Left lung (tissue), 10 donors: ENCODE results near the gene ABCF1. TPM values are rescaled to one million over a fixed set of nuclear protein-coding genes. Genes with fewer than 3 reads are reported as not detected.

ENCODE experiments used
- ATAC-seq: fragments of 200-7000 bp; cut with Tn5 transposase; one replicate; pipeline ENCODE4 v1.9.1; 2020; ENCODE audit warnings: moderate library complexity
- DNase-seq, 4 donors: peaks; one replicate each; pipeline ENCODE4 v3.0.0-alpha.2; 2013 to 2020
- H3K27ac ChIP-seq, 2 donors: fragments of 200-600 bp; sonication (generic) in 1 of 2; one replicate each; pipeline versions ENCODE4 v1.5.0 to v1.8.0; 2020 to 2021
- H3K27me3 ChIP-seq, 2 donors: fragments of 200-600 bp; sonication (generic) in 1 of 2; one replicate each; pipeline versions ENCODE4 v1.5.0 to v1.8.0; 2020 to 2021
- H3K36me3 ChIP-seq, 2 donors: fragments of 200-600 bp; sonication (generic) in 1 of 2; one replicate each; pipeline versions ENCODE4 v1.5.0 to v1.8.0; 2020 to 2021
- H3K4me1 ChIP-seq, 2 donors: fragments of 200-600 bp; one replicate each; pipeline ENCODE4 v1.8.0; 2021
- H3K4me3 ChIP-seq, 2 donors: fragments of 200-600 bp; sonication (generic) in 1 of 2; one replicate each; pipeline versions ENCODE4 v1.5.0 to v1.8.0; 2020 to 2021; ENCODE audit warnings: mild to moderate bottlenecking in 1 of 2
- H3K9me3 ChIP-seq, 2 donors: fragments of 200-600 bp; sonication (generic) in 1 of 2; one replicate each; pipeline versions ENCODE4 v1.5.0 to v1.8.0; 2020 to 2021
- intact Hi-C, 2 donors: fragments of 100-400 bp; cut with DNase I; formaldehyde crosslinking; loops; one replicate each; pipeline versions ENCODE4 v1.11.2 to v1.14.2; 2022
- polyA plus RNA-seq, 6 donors: library from polyadenylated mRNA; unstranded; fragments of 120-200 nt; gene quantifications; one replicate each; pipeline ENCODE4 v1.2.1, GENCODE V29; 2013; ENCODE audit not compliant: insufficient read length in 6 of 6
- total RNA-seq, 2 donors: library from RNA; stranded (reverse); fragmentation: NEBNext Ultra II Directional; extraction: Animal tissue kit (Norgen Biotek cat#: 25700); gene quantifications; one replicate each; pipeline ENCODE4 v1.2.1, GENCODE V29; 2021
- TF ChIP-seq, protein P1 (sequence below), 2 donors: fragments of 200-600 bp; sonication (generic) in 1 of 2; IDR thresholded peaks; one replicate each; pipeline versions ENCODE4 v1.5.0 to v1.8.0; 2021; ENCODE audit warnings: antibody characterized with exemption in 2 of 2
- donor health status: DM: no; HTN: yes; CAD: no.
- donor health status: DM: no; HTN: no; CAD: no.

Gene ABCF1
- total and polyA plus RNA-seq, 8 donors: 37.9 to 75.1 (median 60.6) TPM

DNA sequence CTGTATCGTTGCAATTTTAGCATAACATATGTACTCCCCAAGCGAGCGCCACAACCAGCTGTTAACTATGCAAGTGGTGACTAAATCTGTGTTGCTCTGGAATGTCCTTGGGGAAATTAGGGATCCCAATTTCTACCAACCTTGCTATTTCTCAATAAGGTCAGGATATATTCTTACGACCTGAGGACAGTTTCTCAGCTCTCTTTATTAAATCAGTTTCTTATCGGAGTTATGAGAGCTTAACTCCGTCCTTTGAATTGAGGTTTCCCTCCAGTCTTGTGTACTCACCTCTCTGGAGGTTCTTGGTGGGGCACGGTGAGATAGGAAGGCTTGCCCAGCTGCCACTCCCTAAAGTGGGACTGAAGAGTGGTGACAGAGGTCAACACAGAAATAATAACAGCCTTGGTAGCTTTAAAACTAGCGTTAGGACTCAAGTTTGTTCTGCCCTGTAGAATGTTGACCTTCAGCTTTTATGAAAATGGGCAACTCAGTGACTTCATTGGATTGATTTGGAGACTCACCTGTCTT lies 47.1 kb downstream of the ABCF1 start:
- Histone ChIP-seq H3K27ac (peak overlapping the region; percentile 96), H3K9me3 (no peaks in the 10 kb centered on the region), H3K4me3 (peak overlapping the region; percentile 50 to 81), H3K27me3 (no peaks in the 10 kb centered on the region), H3K36me3 (peaks cover 0 to 59% of the 10 kb centered on the region in 2 donors), H3K4me1 (peaks cover 24 to 28% of the 10 kb centered on the region in 2 donors)
- TF ChIP-seq, protein P1, sequence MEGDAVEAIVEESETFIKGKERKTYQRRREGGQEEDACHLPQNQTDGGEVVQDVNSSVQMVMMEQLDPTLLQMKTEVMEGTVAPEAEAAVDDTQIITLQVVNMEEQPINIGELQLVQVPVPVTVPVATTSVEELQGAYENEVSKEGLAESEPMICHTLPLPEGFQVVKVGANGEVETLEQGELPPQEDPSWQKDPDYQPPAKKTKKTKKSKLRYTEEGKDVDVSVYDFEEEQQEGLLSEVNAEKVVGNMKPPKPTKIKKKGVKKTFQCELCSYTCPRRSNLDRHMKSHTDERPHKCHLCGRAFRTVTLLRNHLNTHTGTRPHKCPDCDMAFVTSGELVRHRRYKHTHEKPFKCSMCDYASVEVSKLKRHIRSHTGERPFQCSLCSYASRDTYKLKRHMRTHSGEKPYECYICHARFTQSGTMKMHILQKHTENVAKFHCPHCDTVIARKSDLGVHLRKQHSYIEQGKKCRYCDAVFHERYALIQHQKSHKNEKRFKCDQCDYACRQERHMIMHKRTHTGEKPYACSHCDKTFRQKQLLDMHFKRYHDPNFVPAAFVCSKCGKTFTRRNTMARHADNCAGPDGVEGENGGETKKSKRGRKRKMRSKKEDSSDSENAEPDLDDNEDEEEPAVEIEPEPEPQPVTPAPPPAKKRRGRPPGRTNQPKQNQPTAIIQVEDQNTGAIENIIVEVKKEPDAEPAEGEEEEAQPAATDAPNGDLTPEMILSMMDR (IDR thresholded peaks at IDR 0.05): no peak
- no peak for DNase-seq
- ATAC-seq: no peak
- intact Hi-C loops: no loop called here

DNA sequence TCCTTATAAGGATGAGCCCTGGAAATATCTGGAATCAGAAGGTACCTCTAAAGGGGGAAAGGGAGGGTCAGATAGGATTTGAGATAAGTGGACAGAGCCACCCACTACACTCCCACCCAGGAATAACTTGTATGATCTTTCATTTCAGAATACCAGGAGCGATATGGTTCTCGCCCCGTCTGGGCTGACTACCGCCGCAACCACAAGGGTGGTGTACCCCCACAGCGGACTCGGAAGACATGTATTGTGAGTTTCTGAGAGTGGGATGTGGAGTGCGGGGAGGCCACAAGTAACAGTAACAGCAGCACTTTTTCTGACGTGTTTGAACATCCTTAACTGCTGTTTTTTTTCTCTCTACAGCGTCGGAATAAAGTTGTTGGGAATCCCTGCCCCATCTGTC lies 48.3 kb downstream of the ABCF1 start:
- TF ChIP-seq, protein P1 (IDR thresholded peaks at IDR 0.05): no peak
- ATAC-seq (no peak), DNase-seq (no peak)
- intact Hi-C loops: no loop called here
- Histone ChIP-seq H3K27ac (peak overlapping the region in 1 of 2 donors; percentile 96), H3K4me1 (peaks cover 11 to 15% of the 10 kb centered on the region in 2 donors), H3K4me3 (no peak overlapping the region), H3K27me3 (no peaks in the 10 kb centered on the region), H3K9me3 (no peaks in the 10 kb centered on the region), H3K36me3 (peaks cover 0 to 63% of the 10 kb centered on the region in 2 donors)

DNA sequence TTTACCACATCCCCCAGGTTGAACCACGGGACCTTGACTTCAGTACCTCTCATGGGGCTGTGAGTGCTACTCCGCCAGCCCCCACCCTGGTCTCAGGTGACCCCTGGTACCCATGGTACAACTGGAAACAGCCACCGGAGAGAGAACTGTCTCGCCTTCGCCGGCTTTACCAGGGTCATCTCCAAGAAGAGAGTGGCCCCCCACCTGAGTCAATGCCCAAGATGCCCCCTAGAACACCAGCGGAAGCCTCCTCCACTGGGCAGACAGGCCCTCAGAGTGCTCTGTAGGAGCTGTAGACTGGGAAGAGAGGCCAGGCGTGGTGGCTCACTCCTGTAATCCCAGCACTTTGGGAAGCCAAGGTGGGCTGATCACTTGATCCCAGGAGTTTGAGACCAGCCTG lies 54.3 kb downstream of the ABCF1 start:
- Histone ChIP-seq H3K27ac (no peak overlapping the region), H3K36me3 (peaks cover 0 to 69% of the 10 kb centered on the region in 2 donors)

DNA sequence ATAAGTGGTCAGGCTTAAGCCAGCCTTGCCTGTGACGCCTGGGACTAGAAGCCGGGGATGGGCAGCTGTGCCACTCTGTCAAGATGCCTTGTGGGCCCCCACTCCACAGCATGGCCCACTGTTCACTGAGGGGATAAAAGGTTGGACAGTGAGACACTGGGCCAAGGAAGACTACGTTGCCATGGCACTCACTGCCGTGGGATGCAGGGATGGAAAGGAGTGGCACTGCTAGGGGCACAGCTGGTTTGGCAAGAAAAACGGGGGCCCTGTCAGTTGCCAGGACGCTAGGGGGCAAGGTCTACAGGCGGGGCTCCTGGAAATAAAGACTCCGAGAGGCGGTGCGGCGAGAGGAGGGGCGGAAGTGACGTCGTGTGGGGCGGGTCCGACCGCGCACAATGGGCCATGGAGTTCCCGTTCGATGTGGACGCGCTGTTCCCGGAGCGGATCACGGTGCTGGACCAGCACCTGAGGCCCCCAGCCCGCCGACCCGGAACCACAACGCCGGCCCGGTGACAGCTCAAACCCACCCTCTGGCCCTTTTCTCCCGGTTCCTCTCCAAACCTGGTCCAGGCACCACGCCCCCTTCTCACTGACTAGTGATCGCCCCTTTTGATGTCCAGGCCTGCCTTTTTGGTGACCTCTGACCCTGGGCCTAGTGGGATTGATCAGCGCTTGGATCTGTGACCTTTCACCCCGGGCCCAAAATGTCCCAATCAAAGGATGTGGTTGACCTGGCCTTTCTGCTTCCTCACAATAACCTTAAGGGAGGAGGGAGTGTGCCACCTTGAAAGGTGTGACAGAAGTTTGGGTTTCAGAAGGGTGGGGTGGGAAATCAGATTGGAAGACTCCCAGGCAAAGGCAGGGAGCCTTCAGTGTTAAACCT lies 55.5 kb downstream of the ABCF1 start, which contains the start of gene ATAT1:
ATAT1 (plus strand) TSS at position 391 of the 883 bp plus-strand sequence.
- TF ChIP-seq, protein P1 (IDR thresholded peaks at IDR 0.05): peak in 1 of 2 donors; percentile 18
- H3K27me3 ChIP-seq: no peaks in the 10 kb centered on the region
- no peaks in the 10 kb centered on the region for H3K9me3 ChIP-seq
- H3K4me1 ChIP-seq: peaks cover 0 to 29% of the 10 kb centered on the region in 2 donors
- H3K27ac ChIP-seq: peak within 1 kb of the TSS; percentile 47 to 84
- ATAC-seq (peak; percentile 99), DNase-seq (peak; percentile 85 to 97 (median 91))
- H3K36me3 ChIP-seq: peaks cover 0 to 69% of the 10 kb centered on the region in 2 donors
- intact Hi-C loops: no loop called here
- H3K4me3 ChIP-seq: peak within 1 kb of the TSS; percentile 50 to 51

More for the DNA sequence above, 54.3 kb downstream of the ABCF1 start:
- intact Hi-C loops: no loop called here
- Histone ChIP-seq H3K4me3 (no peak overlapping the region), H3K4me1 (peaks cover 0 to 29% of the 10 kb centered on the region in 2 donors), H3K9me3 (no peaks in the 10 kb centered on the region), H3K27me3 (no peaks in the 10 kb centered on the region)
- TF ChIP-seq, protein P1 (IDR thresholded peaks at IDR 0.05): no peak
- ATAC-seq (no peak), DNase-seq (no peak)

DNA sequence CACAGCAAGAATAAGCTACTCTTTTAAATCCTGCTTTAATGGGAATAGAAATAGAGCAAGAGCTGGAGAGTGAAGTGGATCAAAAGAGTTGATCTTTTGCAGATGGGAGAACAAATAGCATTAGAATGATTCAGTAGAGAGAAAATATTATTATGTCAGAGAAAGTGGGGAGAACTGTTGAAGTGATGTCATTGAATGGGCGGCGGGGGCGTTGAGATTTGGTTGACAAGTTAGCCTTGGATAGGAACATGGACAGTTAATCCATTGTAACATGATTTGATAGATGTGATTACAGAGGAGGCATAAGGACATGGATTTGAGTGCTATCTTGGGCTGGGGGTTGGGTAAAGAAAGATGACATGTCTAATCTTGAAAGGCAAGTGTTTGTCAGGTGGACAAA lies 64.6 kb downstream of the ABCF1 start:
- DNase-seq (no peak), ATAC-seq (no peak)
- TF ChIP-seq, protein P1 (IDR thresholded peaks at IDR 0.05): no peak
- H3K9me3 ChIP-seq: no peaks in the 10 kb centered on the region
- no peaks in the 10 kb centered on the region for H3K27me3 ChIP-seq
- H3K27ac ChIP-seq: no peak overlapping the region
- no peaks in the 10 kb centered on the region for H3K4me1 ChIP-seq
- intact Hi-C loops: no loop called here
- no peak overlapping the region for H3K4me3 ChIP-seq
- peaks cover 0 to 50% of the 10 kb centered on the region in 2 donors for H3K36me3 ChIP-seq
